HS-5 (cell line): ENCODE data around the gene MYO3B.
"Not testable (repeated sequence)": the region's sequence is repeated elsewhere in the genome, so short reads cannot be mapped to it uniquely, and the experiment has no call there.

Experiments used
- DNase-seq: peaks from one replicate; pipeline ENCODE4 v3.0.0-alpha.2; 2012; ENCODE audit warnings: low read depth

The MYO3B gene

DNA sequence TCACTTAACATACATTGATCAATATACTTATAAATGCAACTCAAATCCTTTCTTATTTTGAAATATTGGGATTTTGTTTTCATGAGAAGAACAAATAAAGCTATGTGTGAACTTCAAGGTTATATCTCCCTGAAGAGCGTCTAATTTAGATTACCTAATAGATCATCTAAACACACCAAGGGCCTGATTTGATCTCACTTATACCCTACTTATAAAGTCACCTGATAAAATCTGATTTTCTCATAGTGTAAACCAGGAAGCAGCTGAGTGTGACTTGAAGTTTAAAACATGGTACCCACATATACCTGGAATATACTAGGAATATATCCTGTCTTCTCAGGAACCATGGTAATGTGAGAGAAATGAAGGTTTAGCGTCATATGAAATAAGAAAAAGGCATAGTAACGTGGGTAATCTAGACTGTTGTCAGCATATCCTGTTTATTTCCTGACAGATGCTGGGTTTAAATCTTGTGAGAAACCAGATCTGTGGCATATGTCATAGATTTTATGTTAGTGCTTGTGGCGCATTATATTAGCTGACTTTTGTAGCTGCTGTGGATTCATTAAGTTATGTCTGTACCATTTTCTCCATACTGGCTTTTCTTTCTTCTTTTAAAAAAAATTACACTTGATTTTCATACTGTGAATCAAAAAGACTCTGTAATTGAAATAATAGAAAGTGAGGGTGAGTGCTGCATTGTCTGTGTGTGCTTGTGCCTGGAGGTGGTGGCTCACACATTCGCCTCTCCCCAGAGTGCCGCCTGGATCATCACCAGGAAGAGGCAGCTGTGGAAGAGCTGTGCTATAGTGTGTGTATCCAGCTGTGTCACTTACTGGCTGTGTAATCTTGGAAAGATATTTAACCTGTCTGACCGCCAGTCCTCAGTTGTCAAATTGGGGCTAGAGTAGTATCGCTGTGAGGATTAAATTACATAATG, 164.0 kb downstream of the MYO3B start:
- no peak for DNase-seq

DNA sequence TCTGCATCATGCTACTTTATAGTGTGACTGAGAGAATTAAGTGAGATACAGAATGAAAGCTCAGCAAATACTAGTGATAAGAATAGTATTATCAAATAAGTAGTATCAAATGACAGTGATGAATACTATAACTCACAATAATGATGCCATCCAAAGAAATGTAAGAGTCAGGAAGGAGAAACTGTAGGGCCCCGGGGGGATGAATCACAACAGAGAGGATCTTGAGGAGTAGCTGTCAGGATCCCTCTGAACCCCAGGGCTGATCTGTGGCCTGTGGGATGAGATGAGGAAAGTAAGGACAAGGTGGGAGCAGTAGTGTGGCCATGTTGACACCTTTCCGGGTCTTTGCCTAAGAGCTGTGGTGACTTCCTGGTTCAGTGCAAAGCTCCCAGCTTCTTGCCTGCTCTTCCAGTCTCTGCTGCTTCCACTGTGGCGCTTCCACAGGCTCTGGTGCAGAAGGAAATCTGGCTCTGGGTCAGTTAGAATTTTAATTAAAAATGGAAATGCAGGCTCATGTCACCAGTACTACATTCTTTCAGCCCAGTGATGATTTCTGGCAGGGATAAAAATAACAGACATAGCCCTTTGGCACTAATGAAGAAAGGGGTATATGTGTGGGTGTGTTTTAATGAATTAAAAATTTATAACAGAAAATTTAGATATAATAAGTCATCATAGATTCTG, 166.9 kb downstream of the MYO3B start:
- DNase-seq = no peak

GRCh38 chr2:170345607-170346006, 167.7 kb downstream of the MYO3B start:
- DNase-seq = no peak

- not testable (repeated sequence) for DNase-seq
Measured at GRCh38 chr2:170349269-170349668, 171.3 kb downstream of the MYO3B start.

DNA sequence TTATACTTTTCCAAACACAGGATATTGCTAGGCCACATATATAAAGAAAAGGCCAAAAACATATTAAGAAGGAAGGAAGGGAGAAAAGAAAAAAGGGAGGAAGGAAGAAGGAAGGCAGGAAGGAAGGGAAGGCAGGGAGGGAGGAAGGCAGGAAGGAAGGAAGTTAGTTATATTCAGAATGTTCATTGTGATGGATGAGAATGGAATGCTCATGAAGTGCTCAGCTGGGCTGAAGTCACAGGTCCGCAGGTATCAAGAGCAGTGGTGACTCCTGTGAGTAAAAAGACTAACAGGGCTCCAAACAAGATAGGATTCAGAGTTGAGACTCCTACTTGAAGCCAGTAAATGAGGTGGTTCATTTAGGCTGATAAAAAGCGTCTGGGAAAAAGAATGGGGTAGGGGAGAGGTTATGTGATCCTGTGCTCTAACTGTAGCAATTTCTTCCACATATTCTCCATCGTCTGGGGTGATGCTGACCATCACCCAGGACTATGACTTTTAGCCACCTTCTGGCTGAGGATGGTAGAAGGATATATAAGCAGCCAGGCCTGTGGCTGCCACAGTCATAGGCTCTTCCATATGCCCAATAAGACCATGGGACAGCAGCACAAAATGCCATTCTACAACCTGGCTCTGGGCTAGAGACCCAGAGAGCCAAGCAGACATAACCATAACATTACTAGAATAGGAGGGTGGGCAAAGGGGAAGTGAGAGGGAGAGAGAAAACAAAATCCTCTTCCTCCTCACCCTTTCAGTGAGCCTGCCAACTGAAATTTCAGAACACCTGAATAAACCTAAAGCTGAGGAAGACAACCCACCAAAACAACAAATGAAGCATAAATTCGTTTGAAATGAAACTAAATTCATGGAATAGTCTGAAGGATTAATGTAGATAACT, 173.2 kb downstream of the MYO3B start:
- no peak for DNase-seq

DNA sequence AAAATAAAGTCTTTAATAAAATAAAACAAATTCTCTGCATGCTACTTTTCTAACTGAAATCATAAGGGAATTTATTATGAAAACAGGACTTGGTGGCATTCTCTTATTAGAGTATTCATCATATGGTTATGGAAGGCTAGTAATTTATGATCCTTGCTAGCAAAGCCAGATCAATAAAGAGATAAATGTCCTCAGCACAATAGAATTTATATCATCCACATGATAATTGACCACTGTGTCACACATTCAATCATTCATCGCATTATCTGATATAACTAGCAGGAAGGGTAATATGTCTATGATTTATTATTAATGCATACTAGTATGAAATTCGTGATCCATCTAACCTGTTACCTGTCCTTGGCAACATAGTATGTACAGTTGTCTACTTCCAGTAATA, 175.8 kb downstream of the MYO3B start:
- DNase-seq = no peak

DNA sequence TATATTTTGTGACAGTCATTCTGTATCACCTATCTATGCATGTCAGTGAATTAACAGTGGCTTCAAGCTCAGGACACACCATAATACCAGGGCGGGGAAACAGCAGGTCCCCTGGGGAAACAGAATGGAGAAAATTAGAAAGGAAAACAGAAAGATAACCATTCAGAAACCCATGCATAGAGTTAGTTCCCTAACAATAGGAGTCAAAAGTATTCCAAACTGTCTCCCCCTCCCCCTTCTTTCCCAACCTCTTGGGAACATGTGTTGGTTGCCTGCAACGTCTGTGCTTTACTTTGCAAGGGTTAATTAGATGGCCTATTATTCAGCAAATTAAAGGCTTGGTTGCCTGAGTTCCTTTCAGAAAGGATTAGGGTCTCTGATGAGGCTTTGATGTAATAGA, 176.4 kb downstream of the MYO3B start:
- no peak for DNase-seq

- DNase-seq = no peak
Measured at GRCh38 chr2:170354855-170355780, 177.2 kb downstream of the MYO3B start.

DNA sequence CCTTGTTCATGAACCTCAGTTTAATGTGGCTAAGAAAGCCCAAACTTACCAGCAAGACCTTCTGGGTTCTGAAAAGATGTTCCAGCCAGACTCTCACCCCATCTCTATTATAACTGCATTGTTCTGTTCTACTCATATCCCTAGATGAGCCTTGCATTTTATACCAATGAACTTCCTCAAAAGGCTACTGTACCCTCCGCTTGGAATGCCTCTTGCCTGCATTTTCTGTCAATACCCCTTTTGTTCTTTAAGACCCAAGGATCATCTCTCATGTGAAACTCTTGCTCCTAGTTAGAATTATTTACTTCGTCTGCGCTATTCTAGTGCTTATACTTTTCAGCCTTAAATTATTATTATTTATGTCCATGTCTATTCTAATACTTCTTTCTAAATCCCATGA, 181.5 kb downstream of the MYO3B start:
- no peak for DNase-seq

GRCh38 chr2:170360546-170361089, 182.7 kb downstream of the MYO3B start:
- no peak for DNase-seq

- DNase-seq = no peak
Measured at GRCh38 chr2:170361090-170361936, 183.4 kb downstream of the MYO3B start.

DNA sequence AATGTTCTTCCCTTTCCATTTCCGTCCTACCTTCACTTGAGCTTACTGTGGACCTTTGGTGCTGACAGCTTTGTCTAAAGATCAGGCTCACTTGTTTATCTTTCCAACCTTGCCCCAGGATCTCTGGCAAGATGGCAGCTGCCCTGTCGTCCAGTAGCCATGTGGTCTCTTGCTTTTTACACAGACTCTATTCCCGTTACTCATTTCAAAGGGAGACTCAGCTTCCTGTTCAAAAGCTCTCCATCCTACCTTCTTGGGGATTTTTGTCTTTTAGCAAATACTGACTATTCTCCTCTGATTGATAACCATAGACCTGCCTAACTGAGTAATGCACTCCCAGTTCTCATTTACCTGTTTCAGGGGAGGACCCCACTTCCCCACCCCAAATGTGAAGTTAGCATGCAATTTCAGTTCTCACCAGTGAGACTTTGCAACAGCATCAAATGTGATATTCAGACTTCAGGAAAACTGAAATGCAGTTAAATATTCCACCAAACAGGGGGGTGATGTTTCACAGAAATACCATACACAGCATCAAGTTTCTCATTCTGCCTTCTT, 184.4 kb downstream of the MYO3B start:
- DNase-seq = no peak

DNA sequence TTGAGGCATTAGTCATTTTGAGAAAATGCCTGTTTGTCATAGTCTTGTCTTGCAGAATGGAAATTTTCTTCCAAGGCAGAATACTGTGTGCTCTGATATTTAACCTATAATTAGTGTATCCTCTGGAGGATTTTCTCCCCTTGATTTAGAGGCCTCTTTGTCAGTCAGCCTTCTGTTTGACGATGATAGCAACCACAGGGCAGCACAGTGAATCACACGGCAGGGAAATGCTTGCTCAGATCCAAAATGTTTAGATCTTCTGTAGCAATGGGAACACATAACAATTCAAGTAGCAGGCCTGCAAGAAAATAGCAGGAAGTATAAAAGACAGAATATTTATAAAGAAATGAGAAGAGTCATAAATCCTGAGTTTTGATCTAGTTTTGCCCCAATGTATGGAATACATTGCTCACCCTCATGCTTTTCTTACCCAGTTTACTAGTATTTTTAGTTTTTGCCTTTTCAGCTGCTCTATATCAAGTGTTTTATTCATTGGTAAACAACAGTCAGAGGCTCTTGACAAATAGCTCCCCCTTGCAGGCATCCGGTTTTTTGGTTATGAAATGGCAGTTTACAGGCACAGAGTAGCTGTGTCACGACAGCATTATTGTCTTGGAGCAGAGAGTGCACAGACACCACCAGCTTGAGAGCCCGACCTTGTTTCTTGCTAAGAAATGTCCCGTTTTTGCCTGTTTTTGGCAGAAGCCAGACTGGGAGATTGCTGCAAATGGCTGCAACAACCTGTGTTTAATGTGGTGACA, 185.1 kb downstream of the MYO3B start:
- peak; percentile 34 for DNase-seq

DNA sequence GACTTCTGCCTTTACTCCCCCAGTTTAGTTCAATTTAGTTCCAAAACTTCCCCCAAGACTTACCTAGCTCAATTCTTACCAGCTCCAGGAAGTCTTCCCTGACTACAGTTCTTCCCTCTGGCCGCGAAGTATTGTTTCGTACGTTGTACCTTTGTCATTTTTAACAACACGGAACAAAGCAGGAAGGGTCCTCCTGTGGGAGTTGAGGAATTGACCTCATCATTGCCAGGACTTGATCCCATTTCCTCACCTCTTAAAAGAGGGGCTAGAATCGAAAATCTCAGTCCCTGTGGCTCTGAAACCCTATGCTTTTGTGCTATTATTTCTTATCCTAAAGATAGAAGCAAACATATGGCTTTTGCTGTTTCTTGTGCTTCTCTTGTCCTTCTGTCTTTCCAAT, 187.1 kb downstream of the MYO3B start:
- DNase-seq = no peak

DNA sequence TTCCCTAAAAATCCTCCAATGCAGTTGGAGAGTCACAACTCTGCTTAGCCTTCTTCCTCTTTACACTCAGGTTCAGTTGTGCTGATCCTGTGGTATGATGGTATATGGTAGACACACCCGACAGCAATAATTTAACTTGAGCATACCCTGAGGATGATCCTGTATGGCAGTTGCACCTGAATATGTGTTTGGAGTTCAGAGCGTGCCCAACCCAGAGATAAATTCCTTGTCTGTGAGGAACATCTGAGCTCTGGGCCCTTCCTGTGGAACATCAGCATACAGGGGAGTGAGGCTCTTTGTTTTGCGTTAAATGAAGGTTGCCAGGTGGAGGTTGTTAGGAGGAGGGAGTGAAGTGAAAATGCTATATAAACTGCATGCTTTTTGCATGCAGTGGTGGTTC, 187.7 kb downstream of the MYO3B start:
- no peak for DNase-seq

DNA sequence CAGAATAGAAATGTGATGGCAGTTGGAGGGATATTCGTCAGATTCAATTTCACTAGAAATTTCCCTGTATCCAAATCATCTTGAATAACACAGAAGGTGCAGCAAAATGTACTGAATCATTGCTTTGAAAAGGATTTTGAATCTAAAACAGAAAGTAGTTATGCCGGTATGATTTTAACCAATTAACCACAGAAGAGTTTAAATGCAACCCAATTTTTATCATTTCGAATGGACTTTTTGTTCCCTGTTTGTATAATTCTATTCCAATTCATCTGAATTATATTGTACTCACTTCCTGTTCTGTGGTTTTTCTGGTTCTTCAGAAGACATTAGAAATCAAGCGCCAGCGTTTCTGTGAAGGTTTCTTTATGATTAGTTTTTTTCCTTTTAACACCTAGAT, 190.4 kb downstream of the MYO3B start:
- DNase-seq = no peak

DNA sequence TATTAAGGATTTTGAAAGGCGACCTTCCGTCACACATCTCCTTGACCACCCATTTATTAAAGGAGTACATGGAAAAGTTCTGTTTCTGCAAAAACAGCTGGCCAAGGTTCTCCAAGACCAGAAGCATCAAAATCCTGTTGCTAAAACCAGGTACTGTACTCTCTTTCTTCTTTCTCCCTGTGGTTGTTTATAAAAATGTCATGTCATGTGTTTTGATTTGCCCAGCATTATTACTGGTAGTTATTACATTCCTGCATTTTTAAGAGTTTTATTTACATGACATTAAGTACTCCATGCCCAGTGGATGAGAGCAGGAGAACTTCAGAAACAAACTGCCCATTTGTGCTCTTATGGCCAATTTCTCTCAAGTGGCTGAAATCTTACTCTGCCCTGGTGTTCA, 191.3 kb downstream of the MYO3B start:
- no peak for DNase-seq

DNA sequence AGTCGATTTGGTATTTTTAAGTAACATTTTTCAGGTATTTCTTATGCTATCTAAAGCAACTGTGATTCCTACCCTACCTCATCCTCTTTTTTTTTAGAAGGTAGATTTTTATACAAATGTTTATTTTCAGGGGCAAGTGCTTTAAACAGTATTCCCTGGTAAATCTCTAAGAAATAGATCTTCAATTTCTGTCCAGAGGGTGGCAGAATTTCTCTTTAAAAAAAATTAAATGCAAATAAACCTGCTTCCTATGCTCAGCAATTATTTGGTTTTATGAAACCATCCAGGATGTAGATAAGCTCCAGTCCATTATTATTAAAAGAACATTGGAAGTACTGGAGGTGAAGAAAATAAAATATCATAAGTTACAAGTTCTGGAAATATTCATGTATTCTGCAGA, 191.9 kb downstream of the MYO3B start:
- DNase-seq = no peak
